Measurements from ENCODE around the gene CIZ1.

CIZ1 gene

DNA sequence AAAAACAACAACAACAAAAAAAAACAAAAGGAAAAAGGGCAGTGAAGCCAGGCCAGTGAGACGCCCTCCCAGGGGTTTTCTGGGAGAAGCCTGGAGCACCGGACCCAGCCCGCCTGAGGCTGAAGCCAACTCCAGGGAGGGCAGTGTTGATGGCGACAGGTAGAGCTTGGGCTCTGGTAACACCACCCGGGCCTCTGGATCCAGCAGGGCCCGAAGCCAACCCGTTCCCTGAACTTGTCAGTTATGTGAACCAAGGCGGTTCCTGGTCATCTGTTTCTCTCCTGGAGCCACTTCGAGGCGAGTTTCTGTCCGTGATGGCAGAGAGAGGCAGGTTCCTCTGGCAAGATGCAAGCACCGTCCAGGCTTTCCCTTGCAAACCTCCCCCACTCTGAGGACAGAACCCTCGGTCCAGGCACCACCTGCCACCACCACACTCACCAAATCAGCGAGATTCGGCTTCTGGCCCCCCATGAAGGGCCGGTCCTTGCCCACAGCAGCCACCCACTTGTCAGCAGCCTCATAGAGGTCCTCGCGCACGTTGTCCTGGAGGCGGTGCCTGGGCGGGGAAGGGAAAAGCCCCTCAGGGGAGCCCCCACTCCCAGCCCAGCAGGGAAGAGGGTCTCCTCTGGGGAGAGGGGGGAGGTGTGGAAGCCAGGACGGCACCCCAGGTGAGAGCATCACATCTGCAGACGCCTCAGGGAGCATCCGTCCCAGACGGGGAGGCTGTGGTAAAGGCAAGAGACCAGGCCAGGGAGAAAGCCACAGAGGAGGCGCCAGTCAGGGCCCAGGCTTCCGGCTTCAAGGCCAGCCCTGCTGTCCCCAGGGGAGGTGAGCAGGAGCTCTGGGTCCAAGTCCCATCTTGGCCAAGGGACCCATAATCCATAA lies 69.2 kb downstream of the CIZ1 start:
- TF ChIP-seq, protein P1, sequence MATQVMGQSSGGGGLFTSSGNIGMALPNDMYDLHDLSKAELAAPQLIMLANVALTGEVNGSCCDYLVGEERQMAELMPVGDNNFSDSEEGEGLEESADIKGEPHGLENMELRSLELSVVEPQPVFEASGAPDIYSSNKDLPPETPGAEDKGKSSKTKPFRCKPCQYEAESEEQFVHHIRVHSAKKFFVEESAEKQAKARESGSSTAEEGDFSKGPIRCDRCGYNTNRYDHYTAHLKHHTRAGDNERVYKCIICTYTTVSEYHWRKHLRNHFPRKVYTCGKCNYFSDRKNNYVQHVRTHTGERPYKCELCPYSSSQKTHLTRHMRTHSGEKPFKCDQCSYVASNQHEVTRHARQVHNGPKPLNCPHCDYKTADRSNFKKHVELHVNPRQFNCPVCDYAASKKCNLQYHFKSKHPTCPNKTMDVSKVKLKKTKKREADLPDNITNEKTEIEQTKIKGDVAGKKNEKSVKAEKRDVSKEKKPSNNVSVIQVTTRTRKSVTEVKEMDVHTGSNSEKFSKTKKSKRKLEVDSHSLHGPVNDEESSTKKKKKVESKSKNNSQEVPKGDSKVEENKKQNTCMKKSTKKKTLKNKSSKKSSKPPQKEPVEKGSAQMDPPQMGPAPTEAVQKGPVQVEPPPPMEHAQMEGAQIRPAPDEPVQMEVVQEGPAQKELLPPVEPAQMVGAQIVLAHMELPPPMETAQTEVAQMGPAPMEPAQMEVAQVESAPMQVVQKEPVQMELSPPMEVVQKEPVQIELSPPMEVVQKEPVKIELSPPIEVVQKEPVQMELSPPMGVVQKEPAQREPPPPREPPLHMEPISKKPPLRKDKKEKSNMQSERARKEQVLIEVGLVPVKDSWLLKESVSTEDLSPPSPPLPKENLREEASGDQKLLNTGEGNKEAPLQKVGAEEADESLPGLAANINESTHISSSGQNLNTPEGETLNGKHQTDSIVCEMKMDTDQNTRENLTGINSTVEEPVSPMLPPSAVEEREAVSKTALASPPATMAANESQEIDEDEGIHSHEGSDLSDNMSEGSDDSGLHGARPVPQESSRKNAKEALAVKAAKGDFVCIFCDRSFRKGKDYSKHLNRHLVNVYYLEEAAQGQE (IDR thresholded peaks at IDR 0.05; ENCODE audit: insufficient read depth in 1 of 2, low read depth in 2 of 2, low read length in 2 of 2): no peak
- TF ChIP-seq FOXP2 (optimal IDR thresholded peaks at IDR 0.05; ENCODE audit: borderline replicate concordance, extremely low read depth, extremely low read length, insufficient read depth) (no peak), TAF1 (IDR thresholded peaks at IDR 0.05; ENCODE audit: borderline replicate concordance, insufficient read depth, low read length) (no peak), SIN3A (IDR thresholded peaks at IDR 0.05; ENCODE audit: borderline replicate concordance, insufficient read depth, low read length) (no peak), POLR2AphosphoS5 (IDR thresholded peaks at IDR 0.05; ENCODE audit: low read depth, low read length) (no peak)

DNA sequence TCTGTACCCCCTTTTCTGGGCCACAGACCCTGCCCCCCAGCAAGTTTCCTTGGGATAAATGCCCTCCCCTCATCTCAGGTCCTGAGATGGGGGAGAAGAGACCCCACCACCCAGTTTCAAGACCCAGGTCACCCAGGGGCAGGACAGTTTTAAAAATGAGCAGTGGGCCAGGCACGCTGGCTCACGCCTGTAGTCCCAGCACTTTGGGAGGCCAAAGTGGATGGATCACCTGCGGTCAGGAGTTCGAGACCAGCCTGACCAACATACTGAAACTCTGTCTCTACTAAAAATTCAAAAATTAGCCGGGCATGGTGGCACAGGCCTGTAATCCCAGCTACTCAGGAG lies 69.9 kb downstream of the CIZ1 start:
- TF ChIP-seq POLR2AphosphoS5 (IDR thresholded peaks at IDR 0.05; ENCODE audit: low read depth, low read length) (no peak; the same call in 1 of the 2 replicates), TAF1 (IDR thresholded peaks at IDR 0.05; ENCODE audit: borderline replicate concordance, insufficient read depth, low read length) (no peak), FOXP2 (optimal IDR thresholded peaks at IDR 0.05; ENCODE audit: borderline replicate concordance, extremely low read depth, extremely low read length, insufficient read depth) (no peak), SIN3A (IDR thresholded peaks at IDR 0.05; ENCODE audit: borderline replicate concordance, insufficient read depth, low read length) (no peak)
- TF ChIP-seq, protein P1 (IDR thresholded peaks at IDR 0.05; ENCODE audit: insufficient read depth in 1 of 2, low read depth in 2 of 2, low read length in 2 of 2): no peak

DNA sequence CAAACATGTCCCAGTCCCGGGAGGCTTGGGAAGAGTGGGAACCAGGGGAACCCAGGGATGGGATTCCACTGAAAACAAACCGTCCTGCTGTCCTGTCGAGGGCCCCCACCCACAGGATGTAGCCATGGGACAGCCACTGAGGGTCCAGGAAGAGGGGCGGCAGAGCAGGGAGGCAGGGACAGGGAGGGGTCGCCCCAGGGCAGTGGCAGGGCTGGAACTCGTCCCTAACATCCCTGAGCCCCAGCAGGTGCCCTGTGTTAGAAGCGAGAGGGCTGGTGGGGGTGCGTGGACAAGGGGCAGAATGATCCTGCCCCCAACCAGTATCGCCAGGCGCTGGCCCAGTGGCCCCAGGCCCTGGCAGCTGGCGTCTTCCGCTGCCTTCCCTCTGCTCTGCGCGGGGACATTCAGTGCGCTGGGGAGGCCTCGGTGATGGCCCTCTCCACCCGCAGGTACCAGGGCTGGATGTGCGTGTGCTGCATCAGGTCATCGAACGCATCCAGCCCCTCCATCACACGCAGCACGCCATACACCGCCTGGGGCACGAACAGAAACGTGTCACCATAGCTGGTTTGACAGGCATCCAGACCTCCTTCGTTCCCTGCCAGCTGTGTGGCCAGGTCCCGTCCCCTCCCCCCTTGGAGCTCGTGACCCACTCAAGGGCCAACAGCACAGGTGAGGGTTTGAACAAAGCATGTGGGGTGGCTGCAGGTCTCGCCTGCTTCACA lies 70.5 kb downstream of the CIZ1 start:
- no peak for TF ChIP-seq TAF1 (IDR thresholded peaks at IDR 0.05; ENCODE audit: borderline replicate concordance, insufficient read depth, low read length)
- TF ChIP-seq POLR2AphosphoS5 (IDR thresholded peaks at IDR 0.05; ENCODE audit: low read depth, low read length): no peak; the same call in 1 of the 2 replicates
- no peak for TF ChIP-seq SIN3A (IDR thresholded peaks at IDR 0.05; ENCODE audit: borderline replicate concordance, insufficient read depth, low read length)
- TF ChIP-seq FOXP2 (optimal IDR thresholded peaks at IDR 0.05; ENCODE audit: borderline replicate concordance, extremely low read depth, extremely low read length, insufficient read depth): no peak
- TF ChIP-seq, protein P1 (IDR thresholded peaks at IDR 0.05; ENCODE audit: insufficient read depth in 1 of 2, low read depth in 2 of 2, low read length in 2 of 2): no peak

DNA sequence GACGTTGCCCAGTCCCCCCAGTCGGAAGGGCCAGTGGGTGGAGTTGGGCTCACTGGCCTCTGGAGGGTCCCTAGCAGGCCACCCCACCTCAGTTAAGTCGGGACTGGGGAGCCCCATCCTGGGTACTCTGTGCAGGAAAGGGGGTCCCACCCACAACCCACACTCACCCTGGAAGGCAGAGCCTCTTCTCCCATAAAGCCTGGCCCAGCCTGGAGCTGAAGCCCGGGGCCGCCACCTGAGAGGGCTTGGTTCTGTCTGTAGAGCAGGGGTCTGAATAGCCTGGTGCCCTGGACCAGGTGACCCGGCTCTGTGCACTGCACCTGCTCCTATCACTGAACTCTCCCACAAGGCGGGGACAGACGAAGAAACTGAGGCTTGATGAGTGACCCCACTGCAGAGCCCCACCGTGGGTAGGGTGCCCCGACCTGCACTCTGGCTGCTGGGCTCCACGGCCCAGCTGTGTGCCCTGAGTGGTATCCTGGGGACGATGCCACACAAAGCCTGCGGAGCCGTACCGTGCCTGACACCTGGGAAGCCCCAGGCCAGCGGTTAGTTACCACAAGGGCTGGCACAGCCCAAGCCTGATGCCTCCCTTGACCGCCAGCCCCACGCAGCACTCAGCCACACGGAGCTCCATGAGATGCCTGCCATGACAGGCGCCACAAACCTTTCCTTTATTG lies 71.2 kb downstream of the CIZ1 start:
- TF ChIP-seq POLR2AphosphoS5 (IDR thresholded peaks at IDR 0.05; ENCODE audit: low read depth, low read length) (no peak), FOXP2 (optimal IDR thresholded peaks at IDR 0.05; ENCODE audit: borderline replicate concordance, extremely low read depth, extremely low read length, insufficient read depth) (no peak), SIN3A (IDR thresholded peaks at IDR 0.05; ENCODE audit: borderline replicate concordance, insufficient read depth, low read length) (no peak), TAF1 (IDR thresholded peaks at IDR 0.05; ENCODE audit: borderline replicate concordance, insufficient read depth, low read length) (no peak)
- TF ChIP-seq, protein P1 (IDR thresholded peaks at IDR 0.05; ENCODE audit: insufficient read depth in 1 of 2, low read depth in 2 of 2, low read length in 2 of 2): no peak

Measured in PFSK-1 (cell line).